Activated B cell treated with CpG ODN at 0.5 μM for 24 hours (primary cell): Measurements from ENCODE around the gene CHRNA9. TPM values are rescaled to one million over a fixed set of nuclear protein-coding genes. Genes with fewer than 3 reads are reported as not detected.

Experiments
- ATAC-seq: fragments of 200-7000 bp; cut with Tn5 transposase; one replicate; pipeline ENCODE4 v1.10.0; 2021; ENCODE audit warnings: low read depth, mild to moderate bottlenecking, moderate library complexity
- CTCF ChIA-PET: fragments of 350-600 bp; sonication (Branson Sonifier 250); formaldehyde crosslinking; loops from one replicate; lab custom pipeline; 2021; ENCODE audit warnings: antibody characterized with exemption; lab: Charles Lee
- POLR2A ChIA-PET: fragments of 350-600 bp; sonication (Branson Sonifier 250); formaldehyde crosslinking; loops from one replicate; lab custom pipeline; 2021; ENCODE audit warnings: antibody characterized with exemption; lab: Charles Lee
- DNase-seq: peaks from one replicate; pipeline ENCODE4 v3.0.0; 2022
- H3K27ac Mint-ChIP-seq: one replicate; pipeline ENCODE4 v1.8.0; 2020; ENCODE audit warnings: mixed read lengths
- H3K27me3 Mint-ChIP-seq: one replicate; pipeline ENCODE4 v1.8.0; 2021; ENCODE audit warnings: mixed read lengths
- H3K36me3 Mint-ChIP-seq: one replicate; pipeline ENCODE4 v1.8.0; 2021; ENCODE audit warnings: low read depth, mixed read lengths
- H3K4me1 Mint-ChIP-seq: one replicate; pipeline ENCODE4 v1.8.0; 2021; ENCODE audit warnings: mixed read lengths
- H3K4me3 Mint-ChIP-seq: one replicate; pipeline ENCODE4 v1.8.0; 2020; ENCODE audit warnings: mild to moderate bottlenecking, mixed read lengths
- H3K9me3 Mint-ChIP-seq: one replicate; pipeline ENCODE4 v1.8.0; 2020; ENCODE audit warnings: mixed read lengths
- CTCF ChIP-seq: fragments of 200-600 bp; IDR thresholded peaks from one replicate; pipeline ENCODE4 v1.8.0; 2022; ENCODE audit warnings: antibody characterized with exemption, mild to moderate bottlenecking
- intact Hi-C: fragments of 100-400 bp; cut with micrococcal nuclease; formaldehyde crosslinking; loops from one replicate; pipeline ENCODE4 v1.15.1; 2024
- total RNA-seq: library from RNA; stranded (reverse); gene quantifications from 2 replicates; pipeline ENCODE4 v1.2.3, GENCODE V29; 2022

CHRNA9 gene
- total RNA-seq, 1 donor from 2014 or later: 0.16 TPM

- ChIA-PET CTCF (interaction anchor here (2.6 to 3.0 kb wide), 3 partner anchors 11 to 271 kb away, joined by 13 to 54 read pairs (median 26); partner anchors contain the start of gene N4BP2), POLR2A (no interaction called here)
- H3K27ac Mint-ChIP-seq: no peak overlapping the region
- H3K4me1 Mint-ChIP-seq: peaks cover 14% of the 10 kb centered on the region
- ATAC-seq: no peak
- peaks cover 5% of the 10 kb centered on the region for H3K27me3 Mint-ChIP-seq
- TF ChIP-seq CTCF: no peak
- intact Hi-C loops: loop anchor here (5.0 to 10.0 kb wide), 3 partner anchors 395 to 630 kb away; partner anchors contain the start of gene UBE2K
- no peaks in the 10 kb centered on the region for H3K9me3 Mint-ChIP-seq
- H3K4me3 Mint-ChIP-seq: no peak overlapping the region
- no peaks in the 10 kb centered on the region for H3K36me3 Mint-ChIP-seq
- DNase-seq: no peak
Measured at GRCh38 chr4:40327340-40327739, 7.8 kb upstream of the CHRNA9 start.

GRCh38 chr4:40328383-40328782 lies 6.8 kb upstream of the CHRNA9 start:
- peaks cover 14% of the 10 kb centered on the region for H3K4me1 Mint-ChIP-seq
- intact Hi-C loops: loop anchor here (5.0 to 10.0 kb wide), 3 partner anchors 394 to 631 kb away; partner anchors contain the start of gene UBE2K
- H3K27me3 Mint-ChIP-seq: peaks cover 5% of the 10 kb centered on the region
- H3K4me3 Mint-ChIP-seq: no peak overlapping the region
- DNase-seq: no peak
- POLR2A ChIA-PET: no interaction called here
- ATAC-seq: no peak
- H3K36me3 Mint-ChIP-seq: no peaks in the 10 kb centered on the region
- CTCF ChIA-PET: interaction anchor here (1.3 to 2.1 kb wide), 2 partner anchors 11 to 272 kb away, joined by 4 to 5 read pairs; partner anchors contain the start of gene N4BP2
- no peaks in the 10 kb centered on the region for H3K9me3 Mint-ChIP-seq
- no peak for TF ChIP-seq CTCF
- H3K27ac Mint-ChIP-seq: no peak overlapping the region

- no peak for ATAC-seq
- no peaks in the 10 kb centered on the region for H3K9me3 Mint-ChIP-seq
- no peak overlapping the region for H3K27ac Mint-ChIP-seq
- DNase-seq: no peak
- POLR2A ChIA-PET: no interaction called here
- no peak for TF ChIP-seq CTCF
- peaks cover 5% of the 10 kb centered on the region for H3K27me3 Mint-ChIP-seq
- peaks cover 6% of the 10 kb centered on the region for H3K4me1 Mint-ChIP-seq
- intact Hi-C loops: loop anchor here (5.0 to 10.0 kb wide), 3 partner anchors 392 to 633 kb away; partner anchors contain the start of gene UBE2K
- no peak overlapping the region for H3K4me3 Mint-ChIP-seq
- CTCF ChIA-PET: interaction anchor here (2.1 kb wide), 1 partner anchor 13 kb away, joined by 5 read pairs; no protein-coding TSS in a partner anchor
- H3K36me3 Mint-ChIP-seq: no peaks in the 10 kb centered on the region
Measured at GRCh38 chr4:40329805-40330204, 5.3 kb upstream of the CHRNA9 start.

GRCh38 chr4:40330536-40330935 lies 4.6 kb upstream of the CHRNA9 start:
- CTCF ChIA-PET: no interaction called here
- no peak overlapping the region for H3K4me3 Mint-ChIP-seq
- ATAC-seq: no peak
- no peak overlapping the region for H3K27ac Mint-ChIP-seq
- H3K4me1 Mint-ChIP-seq: peaks cover 1% of the 10 kb centered on the region
- peaks cover 5% of the 10 kb centered on the region for H3K27me3 Mint-ChIP-seq
- no peaks in the 10 kb centered on the region for H3K9me3 Mint-ChIP-seq
- DNase-seq: no peak
- intact Hi-C loops: no loop called here
- no peak for TF ChIP-seq CTCF
- POLR2A ChIA-PET: no interaction called here
- no peaks in the 10 kb centered on the region for H3K36me3 Mint-ChIP-seq

GRCh38 chr4:40331101-40331745 lies 3.9 kb upstream of the CHRNA9 start:
- intact Hi-C loops: no loop called here
- peaks cover 5% of the 10 kb centered on the region for H3K27me3 Mint-ChIP-seq
- no peak for TF ChIP-seq CTCF
- no peak overlapping the region for H3K27ac Mint-ChIP-seq
- ChIA-PET CTCF (interaction anchor here (0.9 kb wide), 1 partner anchor 14 kb away, joined by 3 read pairs; no protein-coding TSS in a partner anchor), POLR2A (no interaction called here)
- ATAC-seq: no peak
- no peak for DNase-seq
- no peaks in the 10 kb centered on the region for H3K4me1 Mint-ChIP-seq
- H3K4me3 Mint-ChIP-seq: no peak overlapping the region
- H3K36me3 Mint-ChIP-seq: no peaks in the 10 kb centered on the region
- no peaks in the 10 kb centered on the region for H3K9me3 Mint-ChIP-seq
